HEK293T (cell line): Measurements from ENCODE around the gene DCBLD1.

Experiments
- BHLHE40 ChIP-seq: fragments of 450-650 bp; IDR thresholded peaks from 2 replicates; pipeline ENCODE4 v1.6.1; 2016; ENCODE audit warnings: mild to moderate bottlenecking, moderate library complexity, borderline replicate concordance
- CTBP1 ChIP-seq: fragments of 450-650 bp; IDR thresholded peaks from 2 replicates; pipeline ENCODE4 v1.6.1; 2016; ENCODE audit warnings: borderline replicate concordance
- ELF4 ChIP-seq: fragments of 450-650 bp; IDR thresholded peaks from 2 replicates; pipeline ENCODE4 v1.6.1; 2017; ENCODE audit warnings: antibody characterized with exemption
- FOXK2 ChIP-seq: fragments of 450-650 bp; IDR thresholded peaks from 2 replicates; pipeline ENCODE4 v1.6.1; 2016; ENCODE audit warnings: mild to moderate bottlenecking
- SUZ12 ChIP-seq: fragments of 450-650 bp; IDR thresholded peaks from 2 replicates; pipeline ENCODE4 v1.6.1; 2016; ENCODE audit warnings: mild to moderate bottlenecking
- ZNF384 ChIP-seq: fragments of 450-650 bp; IDR thresholded peaks from 2 replicates; pipeline ENCODE4 v1.6.1; 2016

DNA sequence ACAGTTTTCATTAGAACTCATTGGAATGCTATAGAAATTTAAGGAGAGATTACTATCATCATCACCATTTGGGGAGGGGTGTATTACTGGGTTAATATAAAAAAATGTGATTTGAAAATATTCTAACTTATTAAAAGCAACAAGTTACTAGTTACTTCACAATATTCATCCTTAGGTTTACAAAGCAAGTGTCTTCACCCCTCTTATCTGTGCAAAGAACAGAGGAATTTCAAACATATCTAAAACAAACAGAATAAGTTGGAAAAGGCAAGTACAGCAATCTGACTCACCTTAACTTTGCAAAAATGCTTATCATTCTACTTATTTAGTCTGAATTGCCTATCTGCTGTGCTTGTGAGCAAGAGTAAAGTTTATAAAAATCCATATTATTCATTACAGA is 32.9 kb downstream of the DCBLD1 start:
- TF ChIP-seq CTBP1 (no peak), SUZ12 (no peak), ZNF384 (no peak), ELF4 (no peak), FOXK2 (no peak), BHLHE40 (no peak)
